K562 (cell line): ENCODE data around the gene NR3C1. TPM values are rescaled to one million over a fixed set of nuclear protein-coding genes. Genes with fewer than 3 reads are reported as not detected.

Experiments used
- ASH1L ChIP-seq: fragments of 450-650 bp; IDR thresholded peaks from 2 replicates; pipeline ENCODE4 v1.6.1; 2018; ENCODE audit warnings: borderline replicate concordance, mild to moderate bottlenecking, low read depth; ENCODE audit not compliant: partially characterized antibody
- RFX1 ChIP-seq: fragments of 450-650 bp; IDR thresholded peaks from 2 replicates; pipeline ENCODE4 v1.6.1; 2016; ENCODE audit warnings: mild to moderate bottlenecking, moderate library complexity
- RNF2 ChIP-seq: sonication (generic); IDR thresholded peaks from 2 replicates; pipeline ENCODE4 v1.6.1; 2016
- RREB1 ChIP-seq: fragments of 250-450 bp; sonication (Bioruptor Pico); IDR thresholded peaks from 2 replicates; pipeline ENCODE4 v1.4.0; 2020
- SP2 ChIP-seq: IDR thresholded peaks from 2 replicates; pipeline ENCODE4 v1.6.1; 2011; ENCODE audit warnings: mild to moderate bottlenecking, low read depth, low read length, moderate library complexity; ENCODE audit not compliant: poor library complexity, severe bottlenecking; ENCODE audit errors: extremely low read depth
- STAT5B ChIP-seq: fragments of 250-450 bp; sonication (Bioruptor Pico); IDR thresholded peaks from 2 replicates; pipeline ENCODE4 v1.8.0; 2021; ENCODE audit warnings: mild to moderate bottlenecking, inconsistent platforms
- ZNF146 ChIP-seq: IDR thresholded peaks from one replicate; pipeline ENCODE4 v1.6.1; 2018; ENCODE audit warnings: missing compliant biosample characterization; ENCODE audit not compliant: unreplicated experiment
- ZNF277 ChIP-seq: fragments of 250-450 bp; sonication (Bioruptor Pico); IDR thresholded peaks from 2 replicates; pipeline ENCODE4 v1.8.0; 2022; ENCODE audit warnings: inconsistent platforms, mild to moderate bottlenecking, moderate library complexity, borderline replicate concordance
- polyA plus RNA-seq, 8 experiments: library from polyadenylated mRNA; depleted of rRNA in 4 of 8; stranded (reverse) in 5 of 8; unstranded in 3 of 8; fragments of >200 nt; fragmentation: Nextera tagmentation in 2 of 8; fragmentation: Illumina TruSeq in 1 of 8; extraction: Ambion mirVana in 2 of 8; extraction: Trizol in 1 of 8; gene quantifications; 2 replicates each; pipeline versions ENCODE4 v1.2.1 to v1.2.3, GENCODE V29; 2011 to 2014; ENCODE audit warnings: inconsistent platforms in 1 of 8, missing spikeins in 1 of 8
- total RNA-seq, 7 experiments: library from RNA; depleted of rRNA in 6 of 7; stranded (reverse); fragments of >200 nt in 6 of 7; fragmentation: Illumina TruSeq in 2 of 7; extraction: Trizol in 2 of 7; gene quantifications; 2 replicates each; pipeline versions ENCODE4 v1.2.1 to v1.2.3, GENCODE V29; 2011 to 2021; ENCODE audit warnings: low replicate concordance in 1 of 7
- TF ChIP-seq, protein P1 (sequence below), 2 experiments: fragments of 450-650 bp; IDR thresholded peaks; 2 replicates each; pipeline ENCODE4 v1.6.1; 2016; ENCODE audit warnings: mild to moderate bottlenecking in 2 of 2, borderline replicate concordance in 1 of 2, low read depth in 1 of 2, moderate library complexity in 1 of 2

Gene NR3C1
- total and polyA plus RNA-seq, 9 of the 15 experiments (the other 6 are each of a cell fraction or from before 2014, with no cell fraction given), result 8.2 to 36.0 (median 15.0) TPM

GRCh38 chr5:143245929-143246561 lies 157.4 kb downstream of the NR3C1 start (continued):
- TF ChIP-seq, protein P1, sequence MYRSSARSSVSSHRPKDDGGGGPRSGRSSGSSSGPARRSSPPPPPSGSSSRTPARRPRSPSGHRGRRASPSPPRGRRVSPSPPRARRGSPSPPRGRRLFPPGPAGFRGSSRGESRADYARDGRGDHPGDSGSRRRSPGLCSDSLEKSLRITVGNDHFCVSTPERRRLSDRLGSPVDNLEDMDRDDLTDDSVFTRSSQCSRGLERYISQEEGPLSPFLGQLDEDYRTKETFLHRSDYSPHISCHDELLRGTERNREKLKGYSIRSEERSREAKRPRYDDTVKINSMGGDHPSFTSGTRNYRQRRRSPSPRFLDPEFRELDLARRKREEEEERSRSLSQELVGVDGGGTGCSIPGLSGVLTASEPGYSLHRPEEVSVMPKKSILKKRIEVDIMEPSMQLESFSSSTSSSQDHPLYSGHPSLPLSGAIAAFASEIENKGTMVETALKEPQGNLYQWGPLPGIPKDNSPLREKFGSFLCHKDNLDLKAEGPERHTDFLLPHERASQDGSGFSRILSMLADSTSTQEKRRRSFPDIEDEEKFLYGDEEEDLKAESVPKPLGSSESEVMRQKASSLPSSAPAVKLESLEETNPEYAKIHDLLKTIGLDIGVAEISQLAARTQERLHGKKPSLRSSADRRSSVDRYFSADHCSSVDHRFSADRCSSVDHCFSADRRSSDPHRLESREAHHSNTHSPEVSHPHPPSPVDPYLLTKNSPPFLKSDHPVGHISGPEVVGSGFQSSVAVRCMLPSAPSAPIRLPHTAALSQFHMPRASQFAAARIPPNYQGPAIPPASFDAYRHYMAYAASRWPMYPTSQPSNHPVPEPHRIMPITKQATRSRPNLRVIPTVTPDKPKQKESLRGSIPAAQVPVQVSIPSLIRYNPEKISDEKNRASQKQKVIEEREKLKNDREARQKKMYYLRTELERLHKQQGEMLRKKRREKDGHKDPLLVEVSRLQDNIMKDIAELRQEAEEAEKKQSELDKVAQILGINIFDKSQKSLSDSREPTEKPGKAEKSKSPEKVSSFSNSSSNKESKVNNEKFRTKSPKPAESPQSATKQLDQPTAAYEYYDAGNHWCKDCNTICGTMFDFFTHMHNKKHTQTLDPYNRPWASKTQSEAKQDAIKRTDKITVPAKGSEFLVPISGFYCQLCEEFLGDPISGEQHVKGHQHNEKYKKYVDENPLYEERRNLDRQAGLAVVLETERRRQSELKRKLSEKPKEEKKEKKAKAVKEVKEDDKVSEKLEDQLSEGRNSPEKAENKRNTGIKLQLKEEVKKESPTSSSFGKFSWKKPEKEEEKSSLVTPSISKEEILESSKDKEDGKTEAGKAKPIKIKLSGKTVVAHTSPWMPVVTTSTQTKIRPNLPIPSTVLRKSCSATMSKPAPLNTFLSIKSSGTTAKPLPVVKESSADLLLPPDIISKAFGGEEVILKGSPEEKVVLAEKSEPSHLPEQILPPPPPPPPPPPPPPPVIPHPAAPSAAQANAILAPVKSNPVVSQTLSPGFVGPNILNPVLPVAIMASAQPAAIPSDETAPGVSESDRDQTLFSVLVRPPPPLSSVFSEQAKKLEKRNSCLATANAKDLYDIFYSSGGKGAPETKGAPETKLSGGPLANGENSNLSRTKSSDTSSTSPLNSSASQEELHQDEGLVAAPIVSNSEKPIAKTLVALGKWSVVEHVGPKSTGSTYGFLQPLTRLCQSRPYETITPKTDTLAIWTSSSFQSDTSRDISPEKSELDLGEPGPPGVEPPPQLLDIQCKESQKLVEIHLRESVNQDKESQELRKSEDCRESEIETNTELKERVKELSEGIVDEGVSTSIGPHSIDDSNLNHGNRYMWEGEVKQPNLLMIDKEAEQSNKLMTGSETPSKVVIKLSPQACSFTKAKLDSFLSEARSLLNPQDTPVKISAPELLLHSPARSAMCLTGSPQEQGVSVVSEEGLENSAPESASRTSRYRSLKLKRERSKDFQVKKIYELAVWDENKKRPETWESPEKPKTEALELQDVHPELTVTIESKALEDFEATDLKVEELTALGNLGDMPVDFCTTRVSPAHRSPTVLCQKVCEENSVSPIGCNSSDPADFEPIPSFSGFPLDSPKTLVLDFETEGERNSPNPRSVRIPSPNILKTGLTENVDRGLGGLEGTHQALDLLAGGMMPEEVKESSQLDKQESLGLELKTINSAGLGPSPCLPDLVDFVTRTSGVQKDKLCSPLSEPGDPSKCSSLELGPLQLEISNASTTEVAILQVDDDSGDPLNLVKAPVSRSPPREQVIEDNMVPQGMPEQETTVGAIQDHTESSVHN (IDR thresholded peaks at IDR 0.05; ENCODE audit: borderline replicate concordance in 1 of 2, low read depth in 1 of 2), result no peak
- no peak for TF ChIP-seq RFX1
- TF ChIP-seq ZNF146 (CRISPR knock-in tag), result no peak
- no peak for TF ChIP-seq SP2
- 0 out of 2 replicates have a peak, but pooled peaks have one; percentile 32 for TF ChIP-seq RNF2
- 0 out of 2 replicates have a peak, but pooled peaks have one; percentile 44 for TF ChIP-seq RREB1 (CRISPR knock-in tag)
- TF ChIP-seq ZNF277, result no peak
- no peak for TF ChIP-seq ASH1L
- TF ChIP-seq STAT5B (CRISPR knock-in tag), result no peak
